Mesenchymal stem cell (in vitro differentiated cells and primary cell): Measurements from ENCODE around the gene FAM169A.

Experiments
- DNase-seq: peaks from one replicate; pipeline ENCODE4 v3.0.0-alpha.2; 2013
- H2AFZ ChIP-seq: one replicate; pipeline ENCODE4 v1.6.1; 2013; ENCODE audit warnings: low read depth, mild to moderate bottlenecking, control low read depth, inconsistent platforms, low read length, moderate library complexity
- H2AK5ac ChIP-seq: 2 replicates; pipeline ENCODE4 v1.6.1; 2013; ENCODE audit warnings: low read length, moderate library complexity, mild to moderate bottlenecking, inconsistent platforms; ENCODE audit not compliant: severe bottlenecking
- H2BK120ac ChIP-seq: one replicate; pipeline ENCODE4 v1.6.1; 2013; ENCODE audit warnings: low read depth, mild to moderate bottlenecking, inconsistent platforms, low read length, moderate library complexity
- H2BK12ac ChIP-seq, 2 experiments: one replicate each; pipeline ENCODE4 v1.6.1; 2013; ENCODE audit warnings: inconsistent platforms in 2 of 2, low read length in 2 of 2, mild to moderate bottlenecking in 2 of 2, moderate library complexity in 2 of 2, control low read depth in 1 of 2
- H2BK15ac ChIP-seq: one replicate; pipeline ENCODE4 v1.6.1; 2013; ENCODE audit warnings: mild to moderate bottlenecking, low read depth, inconsistent platforms; ENCODE audit not compliant: poor library complexity, severe bottlenecking
- H2BK5ac ChIP-seq: 2 replicates; pipeline ENCODE4 v1.6.1; 2013; ENCODE audit warnings: low read depth, mild to moderate bottlenecking, low read length, control low read depth, inconsistent platforms; ENCODE audit not compliant: poor library complexity, severe bottlenecking
- H3K14ac ChIP-seq, 2 experiments: one replicate each; pipeline ENCODE4 v1.6.1; 2013; ENCODE audit warnings: inconsistent platforms in 2 of 2, low read length in 2 of 2, control low read depth in 1 of 2, mild to moderate bottlenecking in 1 of 2, moderate library complexity in 1 of 2
- H3K18ac ChIP-seq, 2 experiments: one replicate each; pipeline ENCODE4 v1.6.1; 2013; ENCODE audit warnings: inconsistent platforms in 2 of 2, low read length in 2 of 2, control low read depth in 1 of 2, low read depth in 1 of 2, mild to moderate bottlenecking in 1 of 2
- H3K23ac ChIP-seq, 2 experiments: one replicate each; pipeline ENCODE4 v1.6.1; 2013; ENCODE audit warnings: inconsistent platforms in 2 of 2, low read length in 2 of 2, mild to moderate bottlenecking in 2 of 2, moderate library complexity in 2 of 2, control low read depth in 1 of 2
- H3K27ac ChIP-seq: 2 replicates; pipeline ENCODE4 v1.5.1; 2013; ENCODE audit warnings: mild to moderate bottlenecking, moderate library complexity, low read length, control low read depth, inconsistent platforms; ENCODE audit not compliant: poor library complexity, severe bottlenecking
- H3K27me3 ChIP-seq, 2 experiments: 2 replicates each; pipeline versions ENCODE4 v1.6.1 to v1.7.0; 2013; ENCODE audit warnings: low read length in 2 of 2, mild to moderate bottlenecking in 2 of 2, moderate library complexity in 2 of 2, control low read depth in 1 of 2, inconsistent platforms in 1 of 2; ENCODE audit not compliant: control insufficient read depth in 1 of 2, insufficient read depth in 1 of 2
- H3K36me3 ChIP-seq, 2 experiments: 2 replicates each; pipeline versions ENCODE4 v1.6.1 to v1.7.0; 2013; ENCODE audit warnings: low read length in 2 of 2, control low read depth in 1 of 2, inconsistent platforms in 1 of 2, low read depth in 1 of 2, mild to moderate bottlenecking in 1 of 2; ENCODE audit not compliant: insufficient read depth in 2 of 2, control insufficient read depth in 1 of 2
- H3K4ac ChIP-seq, 2 experiments: one replicate each; pipeline ENCODE4 v1.6.1; 2013; ENCODE audit warnings: inconsistent platforms in 2 of 2, low read length in 2 of 2, mild to moderate bottlenecking in 2 of 2, moderate library complexity in 2 of 2, control low read depth in 1 of 2, low read depth in 1 of 2
- H3K4me1 ChIP-seq: 2 replicates; pipeline ENCODE4 v1.6.1; 2013; ENCODE audit warnings: low read depth, low read length, control low read depth; ENCODE audit not compliant: control insufficient read depth, insufficient read depth
- H3K4me2 ChIP-seq: 2 replicates; pipeline ENCODE4 v1.6.1; 2013; ENCODE audit warnings: low read length, mild to moderate bottlenecking, inconsistent platforms; ENCODE audit not compliant: poor library complexity, severe bottlenecking
- H3K4me3 ChIP-seq, 2 experiments: 2 replicates each; pipeline versions ENCODE4 v1.5.1 to v1.7.0; 2013; ENCODE audit warnings: low read length in 2 of 2, mild to moderate bottlenecking in 2 of 2, control low read depth in 1 of 2, low read depth in 1 of 2; ENCODE audit not compliant: insufficient read depth in 1 of 2
- H3K79me1 ChIP-seq: replicated peaks from 2 replicates; pipeline ENCODE4 v1.6.1; 2013; ENCODE audit warnings: mild to moderate bottlenecking, control low read depth, low read length, inconsistent platforms; ENCODE audit not compliant: poor library complexity, severe bottlenecking
- H3K9ac ChIP-seq: 2 replicates; pipeline ENCODE4 v1.7.0; 2013; ENCODE audit warnings: mild to moderate bottlenecking, low read length, moderate library complexity
- H3K9me3 ChIP-seq: 2 replicates; pipeline ENCODE4 v1.7.0; 2013; ENCODE audit warnings: mild to moderate bottlenecking, low read length; ENCODE audit not compliant: control insufficient read depth
- H4K8ac ChIP-seq: one replicate; pipeline ENCODE4 v1.6.1; 2013; ENCODE audit warnings: inconsistent platforms, mild to moderate bottlenecking, low read length, moderate library complexity
- H4K91ac ChIP-seq: one replicate; pipeline ENCODE4 v1.6.1; 2013; ENCODE audit warnings: mild to moderate bottlenecking, low read length, inconsistent platforms
- WGBS: methylation state at CpG from one replicate; pipeline ENCODE4 v1.1.7; 2013; ENCODE audit warnings: mixed read lengths; 5-methylcytosine and 5-hydroxymethylcytosine counted together

Gene FAM169A

DNA sequence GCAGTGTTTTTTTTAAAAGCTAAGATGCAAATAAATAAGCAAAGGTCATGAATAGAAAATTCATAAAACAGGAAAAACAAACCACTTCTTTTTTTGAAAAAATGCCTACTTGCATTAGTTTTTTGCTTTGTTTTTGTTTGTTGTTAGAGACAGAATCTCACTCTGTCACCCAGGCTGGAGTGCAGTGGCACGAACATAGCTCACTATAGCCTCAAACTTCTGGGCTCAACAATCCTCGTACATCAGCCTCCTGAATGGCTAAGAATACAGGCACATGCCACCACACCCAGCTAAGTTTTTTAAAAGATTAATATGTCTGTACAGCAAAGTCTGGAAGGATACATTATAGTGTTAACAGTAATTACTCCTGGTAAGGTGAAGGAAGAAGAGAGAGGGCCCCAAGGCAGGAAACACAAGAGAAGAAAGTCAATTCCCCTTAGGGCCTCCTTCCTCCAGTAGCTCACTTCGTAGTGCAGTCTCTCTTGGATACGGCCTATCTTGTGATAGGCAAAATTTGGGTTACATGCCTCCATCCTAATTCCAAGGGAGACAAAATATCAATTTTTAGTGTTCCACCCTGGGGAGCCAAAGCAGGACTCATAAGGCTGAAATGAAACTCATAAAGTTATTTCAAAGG, 15.3 kb downstream of the FAM169A start:
- Histone ChIP-seq H3K36me3 (no peaks in the 10 kb centered on the region), H2BK5ac (no peak overlapping the region), H2BK12ac (no peak overlapping the region), H3K9ac (peak overlapping the region; percentile 86), H3K27ac (no peak overlapping the region), H3K4me1 (no peaks in the 10 kb centered on the region), H2BK15ac (no peak overlapping the region), H3K4ac (no peak overlapping the region), H3K27me3 (no peaks in the 10 kb centered on the region), H3K18ac (no peak overlapping the region), H3K9me3 (no peaks in the 10 kb centered on the region), H2AFZ (no peak overlapping the region), H3K79me1 (peaks cover 3% of the 10 kb centered on the region), H3K4me2 (no peak overlapping the region), H3K14ac (no peak overlapping the region), H4K91ac (no peak overlapping the region), H3K23ac (no peak overlapping the region), H3K4me3 (no peak overlapping the region), H4K8ac (no peak overlapping the region), H2BK120ac (no peak overlapping the region), H2AK5ac (no peak overlapping the region)
- no peak for DNase-seq
- 87% methylated on average over 3 of the region's 4 CpGs for WGBS

DNA sequence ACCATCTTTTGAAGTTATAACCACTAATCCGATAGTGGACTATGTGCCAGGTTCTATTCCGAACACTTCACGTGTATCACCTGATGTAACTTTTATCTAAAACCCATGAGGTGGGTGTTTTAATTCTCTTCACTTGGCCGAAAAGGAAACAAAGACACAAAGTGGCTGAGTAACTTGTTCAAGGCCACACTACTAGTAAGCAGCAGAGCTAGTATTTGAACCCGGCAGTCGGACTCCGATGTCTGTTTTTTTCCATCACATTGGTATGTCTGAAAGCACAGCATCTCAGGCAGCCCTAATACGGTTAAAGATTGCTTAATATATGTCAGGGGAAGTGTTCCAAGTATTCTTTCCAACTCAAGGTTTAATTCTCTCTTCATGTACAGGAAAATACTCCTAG, 16.2 kb downstream of the FAM169A start:
- H3K23ac ChIP-seq = no peak overlapping the region
- WGBS = 94% methylated on average over 7 of the region's 8 CpGs
- no peak overlapping the region for H2AK5ac ChIP-seq

DNA sequence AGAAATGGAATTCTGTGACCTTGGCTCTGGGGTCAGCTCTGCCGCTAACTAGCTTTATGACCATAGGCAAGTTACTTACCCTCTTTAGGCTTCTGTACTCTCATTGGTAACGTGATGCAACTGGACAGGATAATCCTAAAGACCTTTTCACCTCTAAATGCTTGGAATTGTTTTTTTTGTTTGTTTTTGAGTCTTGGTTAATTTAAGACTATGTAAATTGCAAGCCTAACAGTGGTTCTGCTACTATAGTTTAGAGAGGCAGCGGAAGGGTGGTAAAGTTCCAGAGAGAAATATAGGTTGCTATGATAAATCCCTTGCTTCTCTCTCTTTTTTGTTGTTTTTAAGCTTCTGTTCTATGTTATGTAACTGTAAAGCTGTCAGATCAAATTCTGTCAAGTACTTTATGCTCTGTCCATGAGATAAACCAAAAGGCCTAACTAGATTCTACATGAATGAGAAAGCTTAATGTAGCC, 17.6 kb downstream of the FAM169A start:
- Histone ChIP-seq H3K4ac (no peak overlapping the region), H3K4me3 (no peak overlapping the region), H2BK15ac (no peak overlapping the region), H3K14ac (no peak overlapping the region), H3K79me1 (peaks cover 2% of the 10 kb centered on the region), H4K91ac (no peak overlapping the region), H2BK12ac (no peak overlapping the region), H4K8ac (no peak overlapping the region), H3K27me3 (no peaks in the 10 kb centered on the region), H2BK120ac (no peak overlapping the region), H3K23ac (no peak overlapping the region), H3K4me2 (no peak overlapping the region), H3K36me3 (no peaks in the 10 kb centered on the region), H3K9ac (no peak overlapping the region), H3K27ac (no peak overlapping the region), H2AFZ (no peak overlapping the region), H2AK5ac (no peak overlapping the region), H3K9me3 (no peaks in the 10 kb centered on the region), H3K4me1 (no peaks in the 10 kb centered on the region), H3K18ac (no peak overlapping the region), H2BK5ac (no peak overlapping the region)
- 73% methylated on average over 2 of the region's 3 CpGs for WGBS
- no peak for DNase-seq

More for the DNA sequence above, 16.2 kb downstream of the FAM169A start:
- Histone ChIP-seq H3K36me3 (no peaks in the 10 kb centered on the region), H2BK12ac (no peak overlapping the region), H2BK15ac (no peak overlapping the region), H3K14ac (no peak overlapping the region), H3K27me3 (no peaks in the 10 kb centered on the region), H4K8ac (no peak overlapping the region), H3K9me3 (no peaks in the 10 kb centered on the region), H3K9ac (no peak overlapping the region), H3K4me2 (no peak overlapping the region), H3K18ac (no peak overlapping the region), H3K27ac (no peak overlapping the region), H2AFZ (no peak overlapping the region), H3K4ac (no peak overlapping the region), H3K4me1 (no peaks in the 10 kb centered on the region), H3K79me1 (peaks cover 2% of the 10 kb centered on the region), H3K4me3 (no peak overlapping the region), H2BK5ac (no peak overlapping the region), H2BK120ac (no peak overlapping the region), H4K91ac (no peak overlapping the region)
- DNase-seq = no peak

DNA sequence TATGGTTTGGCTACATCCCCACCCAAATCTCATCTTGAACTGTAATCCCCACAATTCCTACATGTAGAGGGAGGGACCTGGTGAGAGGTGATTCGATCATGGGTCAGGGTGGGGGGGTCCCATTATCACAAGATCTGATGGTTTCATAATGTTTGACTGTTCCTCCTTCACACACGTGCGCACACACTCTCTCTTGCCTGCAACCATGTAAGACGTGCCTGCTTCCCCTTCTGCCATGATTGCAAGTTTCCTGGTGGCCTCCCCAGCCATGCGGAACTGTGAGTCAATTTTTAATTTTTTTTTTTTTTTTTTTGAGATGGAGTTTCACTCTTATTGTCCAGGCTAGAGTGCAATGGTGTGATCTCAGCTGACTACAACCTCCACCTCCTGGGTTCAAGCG, 27.0 kb downstream of the FAM169A start:
- H3K4me3 ChIP-seq = no peak overlapping the region
- DNase-seq = no peak
- no peak overlapping the region for H3K9ac ChIP-seq
- no peak overlapping the region for H2BK5ac ChIP-seq
- H3K79me1 ChIP-seq = no peaks in the 10 kb centered on the region
- no peak overlapping the region for H3K14ac ChIP-seq
- H4K91ac ChIP-seq = no peak overlapping the region
- H4K8ac ChIP-seq = no peak overlapping the region
- no peak overlapping the region for H2BK120ac ChIP-seq
- H3K23ac ChIP-seq = no peak overlapping the region
- H2BK12ac ChIP-seq = no peak overlapping the region
- H3K27ac ChIP-seq = no peak overlapping the region
- no peak overlapping the region for H3K4me2 ChIP-seq
- H2AK5ac ChIP-seq = no peak overlapping the region
- H3K4ac ChIP-seq = no peak overlapping the region
- no peak overlapping the region for H3K18ac ChIP-seq
- no peaks in the 10 kb centered on the region for H3K36me3 ChIP-seq
- no peak overlapping the region for H2AFZ ChIP-seq
- no peaks in the 10 kb centered on the region for H3K9me3 ChIP-seq
- 100% methylated on average over 3 of the region's 6 CpGs for WGBS
- peaks cover 0 to 4% of the 10 kb centered on the region in 2 experiments for H3K27me3 ChIP-seq
- no peak overlapping the region for H2BK15ac ChIP-seq
- H3K4me1 ChIP-seq = no peaks in the 10 kb centered on the region
